ENCODE data around the gene TMEM190. TPM values are rescaled to one million over a fixed set of nuclear protein-coding genes. Genes with fewer than 3 reads are reported as not detected.
A peak's percentile ranks its signal among the peaks of the same experiment; 100 is the strongest.

The TMEM190 gene
- total and polyA plus RNA-seq, 9 of the 15 experiments (the other 6 are each of a cell fraction or from before 2014, with no cell fraction given): not detected

GRCh38 chr19:55339889-55340783, 36.5 kb upstream of the TMEM190 start:
- Histone ChIP-seq H2AFZ (ENCODE audit: low read depth, low read length) (no peak overlapping the region), H3K9me1 (ENCODE audit: control insufficient read depth, insufficient read depth, low read length) (no peaks in the 10 kb centered on the region), H3K9ac (ENCODE audit: insufficient read depth in 1 of 2, low read depth in 2 of 2, low read length in 2 of 2) (peak overlapping the region; percentile 97 to 99), H3K79me2 (ENCODE audit: control insufficient read depth, insufficient read depth, low read length) (peaks cover 24% of the 10 kb centered on the region), H3K4me1 (replicated peaks in 1 of 2; ENCODE audit: control insufficient read depth in 2 of 2, insufficient read depth in 2 of 2, low read length in 2 of 2) (peaks cover 7 to 55% of the 10 kb centered on the region in 2 experiments; a peak in 4 of 5 replicates), H3K4me2 (ENCODE audit: insufficient read depth, low read length) (peak overlapping the region; percentile 97), H3K27ac (ENCODE audit: extremely low read depth, low read depth, low read length) (peak overlapping the region; percentile 97), H4K20me1 (replicated peaks; ENCODE audit: control insufficient read depth, insufficient read depth, low read length) (0 out of 2 replicates have a peak, but pooled peaks cover 6% of the 10 kb centered on the region), H3K4me3 (peak overlapping the region; percentile 92), H3K9me3 (replicated peaks; ENCODE audit: control insufficient read depth, insufficient read depth, low read depth, low read length) (no peaks in the 10 kb centered on the region), H3K27me3 (ENCODE audit: control insufficient read depth in 2 of 2, insufficient read depth in 2 of 2, low read length in 2 of 2) (no peaks in the 10 kb centered on the region), H3K36me3 (ENCODE audit: control insufficient read depth, insufficient read depth, low read length) (peaks cover 32% of the 10 kb centered on the region; the same call in 2 of the 3 replicates)
- FAIRE-seq (no peak), DNase-seq (ENCODE audit: extremely low read depth in 1 of 4, low spot score in 3 of 4) (peak; percentile 38 to 69 (median 48)), ATAC-seq (peak; percentile 3)
- intact Hi-C loops (cut with micrococcal nuclease) (loop anchor here (5.0 kb wide), 1 partner anchor 38 kb away; no protein-coding TSS in a partner anchor), in situ Hi-C loops (cut with MboI) (no loop called here)
- CTCF ChIA-PET (ENCODE audit: low intra/inter-chr PET ratio): no interaction called here
- no TSS peak for BruUV-seq (replicated peaks)
- POLR2A ChIA-PET: interaction anchor here (0.7 to 2.3 kb wide), 21 partner anchors 9 to 180 kb away, joined by 3 to 14 read pairs (median 5); partner anchors contain the start of genes HSPBP1, PPP6R1 and TMEM238
- WGBS (ENCODE audit: insufficient coverage, low coverage, missing lambda C conversion rate): under 1% methylated on average over 16 of the region's 44 CpGs
- TF ChIP-seq CHD1 (IDR thresholded peaks at IDR 0.05; ENCODE audit: low read length) (peak; percentile 77), ZNF518B (CRISPR knock-in tag; IDR thresholded peaks at IDR 0.05) (no peak), POLR2AphosphoS5 (IDR thresholded peaks at IDR 0.05; ENCODE audit: control insufficient read depth, insufficient read depth, low read depth, low read length) (peak; percentile 85), TRIM28 (IDR thresholded peaks at IDR 0.05) (no peak), FIP1L1 (IDR thresholded peaks at IDR 0.05; ENCODE audit: low read depth, low read length, poor library complexity, severe bottlenecking) (no peak), CBX3 (IDR thresholded peaks at IDR 0.05; ENCODE audit: borderline replicate concordance in 1 of 2, low read length in 2 of 2) (no peak), TOE1 (IDR thresholded peaks at IDR 0.05; ENCODE audit: borderline replicate concordance) (peak; percentile 14; the same call in 1 of the 2 replicates), TOE1 (CRISPR knock-in tag; IDR thresholded peaks at IDR 0.05; ENCODE audit: borderline replicate concordance, low read depth) (no peak), CHD4 (IDR thresholded peaks at IDR 0.05; ENCODE audit: insufficient read depth, insufficient replicate concordance, low read depth, low read length, poor library complexity, severe bottlenecking) (no peak), YY1 (IDR thresholded peaks at IDR 0.05; ENCODE audit: borderline replicate concordance in 1 of 3, control insufficient read depth in 1 of 3, extremely low read depth in 1 of 3, insufficient read depth in 3 of 3, insufficient read length in 1 of 3, insufficient replicate concordance in 2 of 3, low read depth in 1 of 3, low read length in 2 of 3) (peak in 2 of 3 experiments; percentile 39 to 68), STAG1 (CRISPR knock-in tag; IDR thresholded peaks at IDR 0.05; ENCODE audit: borderline replicate concordance) (no peak)

Data from K562 (cell line).